ENCODE results near the gene GRID1.

The GRID1 gene

GRCh38 chr10:86025509-86025908 lies 341.1 kb downstream of the GRID1 start:
- Histone ChIP-seq H3K9ac (ENCODE audit: low read length) (no peak overlapping the region), H3K4me3 (ENCODE audit: low read depth, low read length, poor library complexity, severe bottlenecking) (no peak overlapping the region), H3K27me3 (ENCODE audit: insufficient read depth, low read length) (no peaks in the 10 kb centered on the region; the same call in 1 of the 2 replicates), H3F3A (ENCODE audit: insufficient read depth, low read length) (no peaks in the 10 kb centered on the region), H4K20me1 (ENCODE audit: insufficient read depth, low read length) (no peaks in the 10 kb centered on the region), H3K79me2 (ENCODE audit: insufficient read depth, low read length) (no peaks in the 10 kb centered on the region), H3K4me2 (ENCODE audit: low read length) (no peak overlapping the region), H2AFZ (ENCODE audit: low read length) (no peak overlapping the region), H3K4me1 (ENCODE audit: insufficient read depth, low read length, severe bottlenecking) (no peaks in the 10 kb centered on the region), H3K9me2 (ENCODE audit: low read depth, low read length) (no peaks in the 10 kb centered on the region), H3K36me3 (ENCODE audit: insufficient read depth, low read length) (no peaks in the 10 kb centered on the region), H3K9me3 (ENCODE audit: low read length) (no peaks in the 10 kb centered on the region), H3K27ac (ENCODE audit: low read depth, low read length, poor library complexity, severe bottlenecking) (no peak overlapping the region)
- TF ChIP-seq EZH2 (IDR thresholded peaks at IDR 0.05; ENCODE audit: borderline replicate concordance, low read length) (no peak), CTCF (IDR thresholded peaks at IDR 0.05; ENCODE audit: low read length) (no peak)

- H2AFZ ChIP-seq (ENCODE audit: low read length): no peak overlapping the region
- H3F3A ChIP-seq (ENCODE audit: insufficient read depth, low read length): no peaks in the 10 kb centered on the region
- H3K4me2 ChIP-seq (ENCODE audit: low read length): no peak overlapping the region
Measured at GRCh38 chr10:86024281-86025041, 342.1 kb downstream of the GRID1 start.

GRCh38 chr10:86023931-86024280 lies 342.7 kb downstream of the GRID1 start:
- H3K9me3 ChIP-seq (ENCODE audit: low read length): no peaks in the 10 kb centered on the region
- no peak overlapping the region for H3K4me3 ChIP-seq (ENCODE audit: low read depth, low read length, poor library complexity, severe bottlenecking)
- H3K27me3 ChIP-seq (ENCODE audit: insufficient read depth, low read length): no peaks in the 10 kb centered on the region; the same call in 1 of the 2 replicates
- H3K36me3 ChIP-seq (ENCODE audit: insufficient read depth, low read length): no peaks in the 10 kb centered on the region
- peaks cover 2% of the 10 kb centered on the region for H3K4me1 ChIP-seq (ENCODE audit: insufficient read depth, low read length, severe bottlenecking)
- H3K9me2 ChIP-seq (ENCODE audit: low read depth, low read length): no peaks in the 10 kb centered on the region
- H3K9ac ChIP-seq (ENCODE audit: low read length): no peak overlapping the region
- no peak overlapping the region for H3K4me2 ChIP-seq (ENCODE audit: low read length)
- no peak overlapping the region for H2AFZ ChIP-seq (ENCODE audit: low read length)
- no peaks in the 10 kb centered on the region for H3F3A ChIP-seq (ENCODE audit: insufficient read depth, low read length)
- TF ChIP-seq EZH2 (IDR thresholded peaks at IDR 0.05; ENCODE audit: borderline replicate concordance, low read length) (no peak), CTCF (IDR thresholded peaks at IDR 0.05; ENCODE audit: low read length) (no peak)
- no peaks in the 10 kb centered on the region for H4K20me1 ChIP-seq (ENCODE audit: insufficient read depth, low read length)
- H3K79me2 ChIP-seq (ENCODE audit: insufficient read depth, low read length): no peaks in the 10 kb centered on the region
- H3K27ac ChIP-seq (ENCODE audit: low read depth, low read length, poor library complexity, severe bottlenecking): no peak overlapping the region

More at GRCh38 chr10:86024281-86025041, 342.1 kb downstream of the GRID1 start:
- Histone ChIP-seq H3K79me2 (ENCODE audit: insufficient read depth, low read length) (no peaks in the 10 kb centered on the region), H3K27ac (ENCODE audit: low read depth, low read length, poor library complexity, severe bottlenecking) (no peak overlapping the region), H3K9ac (ENCODE audit: low read length) (no peak overlapping the region), H3K36me3 (ENCODE audit: insufficient read depth, low read length) (no peaks in the 10 kb centered on the region), H3K9me2 (ENCODE audit: low read depth, low read length) (no peaks in the 10 kb centered on the region), H4K20me1 (ENCODE audit: insufficient read depth, low read length) (no peaks in the 10 kb centered on the region), H3K4me1 (ENCODE audit: insufficient read depth, low read length, severe bottlenecking) (no peaks in the 10 kb centered on the region), H3K27me3 (ENCODE audit: insufficient read depth, low read length) (no peaks in the 10 kb centered on the region; the same call in 1 of the 2 replicates), H3K9me3 (ENCODE audit: low read length) (no peaks in the 10 kb centered on the region), H3K4me3 (ENCODE audit: low read depth, low read length, poor library complexity, severe bottlenecking) (no peak overlapping the region)
- TF ChIP-seq EZH2 (IDR thresholded peaks at IDR 0.05; ENCODE audit: borderline replicate concordance, low read length): no peak
- TF ChIP-seq CTCF (IDR thresholded peaks at IDR 0.05; ENCODE audit: low read length): no peak
